Colonic mucosa (tissue), 4 donors: ENCODE measurements around the gene TMEM63C. TPM values are rescaled to one million over a fixed set of nuclear protein-coding genes. Genes with fewer than 3 reads are reported as not detected.

Source experiments
- DNase-seq: peaks from one replicate; pipeline ENCODE4 v3.0.0-alpha.2; 2020
- H3K27ac ChIP-seq: fragments of 200-600 bp; one replicate; pipeline ENCODE4 v1.8.0; 2021
- H3K27me3 ChIP-seq: fragments of 200-600 bp; one replicate; pipeline ENCODE4 v1.8.0; 2021
- H3K36me3 ChIP-seq: fragments of 200-600 bp; one replicate; pipeline ENCODE4 v1.8.0; 2021
- H3K4me1 ChIP-seq: fragments of 200-600 bp; one replicate; pipeline ENCODE4 v1.8.0; 2021; ENCODE audit warnings: mild to moderate bottlenecking
- H3K4me3 ChIP-seq: fragments of 200-600 bp; one replicate; pipeline ENCODE4 v1.8.0; 2021
- H3K9ac ChIP-seq, 2 donors: one replicate each; pipeline ENCODE4 v1.7.0; 2013; ENCODE audit warnings: control low read depth in 2 of 2, low read depth in 2 of 2, low read length in 2 of 2
- H3K9me3 ChIP-seq: fragments of 200-600 bp; one replicate; pipeline ENCODE4 v1.8.0; 2021
- intact Hi-C: fragments of 100-400 bp; cut with DNase I; formaldehyde crosslinking; loops from one replicate; pipeline ENCODE4 v1.14.1; 2022
- total RNA-seq, 2 donors: library from RNA; stranded (reverse); fragmentation: NEBNext Ultra II Directional in 1 of 2; extraction: Animal tissue kit (Norgen Biotek cat#: 25700) in 1 of 2; gene quantifications; one replicate each; pipeline ENCODE4 v1.2.1, GENCODE V29; 2021
- TF ChIP-seq, protein P1 (sequence below): fragments of 200-600 bp; IDR thresholded peaks from one replicate; pipeline ENCODE4 v1.8.0; 2022; ENCODE audit warnings: antibody characterized with exemption, mild to moderate bottlenecking
- donor health status: healthy.
- donor health status: DM: no; HTN: no; CAD: no.
- donor health status: DM: no; HTN: no; CAD: no.

TMEM63C gene
- total RNA-seq, 2 donors from 2014 or later: 5.9 to 13.2 TPM

DNA sequence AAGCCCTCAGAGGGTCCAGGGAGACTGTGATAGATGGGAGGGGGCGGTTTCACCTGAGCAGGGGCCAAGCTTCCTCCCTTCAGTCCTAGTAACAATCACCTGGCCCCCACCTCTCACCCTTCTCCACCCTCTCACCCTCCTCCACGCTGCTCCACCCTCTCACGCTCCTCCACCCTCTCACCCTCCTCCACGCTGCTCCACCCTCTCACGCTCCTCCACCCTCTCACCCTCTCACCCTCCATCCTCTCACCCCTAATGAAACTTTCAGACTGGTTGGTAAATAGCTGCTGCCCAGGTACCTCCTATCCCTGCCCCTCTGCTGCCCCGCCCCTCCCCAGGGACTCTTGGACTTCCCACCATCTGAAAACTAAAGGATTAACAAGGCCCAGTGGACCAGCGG lies 55.2 kb downstream of the TMEM63C start:
- Histone ChIP-seq H3K9ac (no peak overlapping the region), H3K36me3 (no peaks in the 10 kb centered on the region), H3K27ac (no peak overlapping the region), H3K4me3 (no peak overlapping the region), H3K4me1 (no peaks in the 10 kb centered on the region), H3K9me3 (no peaks in the 10 kb centered on the region), H3K27me3 (no peaks in the 10 kb centered on the region)
- no peak for DNase-seq
- TF ChIP-seq, protein P1, sequence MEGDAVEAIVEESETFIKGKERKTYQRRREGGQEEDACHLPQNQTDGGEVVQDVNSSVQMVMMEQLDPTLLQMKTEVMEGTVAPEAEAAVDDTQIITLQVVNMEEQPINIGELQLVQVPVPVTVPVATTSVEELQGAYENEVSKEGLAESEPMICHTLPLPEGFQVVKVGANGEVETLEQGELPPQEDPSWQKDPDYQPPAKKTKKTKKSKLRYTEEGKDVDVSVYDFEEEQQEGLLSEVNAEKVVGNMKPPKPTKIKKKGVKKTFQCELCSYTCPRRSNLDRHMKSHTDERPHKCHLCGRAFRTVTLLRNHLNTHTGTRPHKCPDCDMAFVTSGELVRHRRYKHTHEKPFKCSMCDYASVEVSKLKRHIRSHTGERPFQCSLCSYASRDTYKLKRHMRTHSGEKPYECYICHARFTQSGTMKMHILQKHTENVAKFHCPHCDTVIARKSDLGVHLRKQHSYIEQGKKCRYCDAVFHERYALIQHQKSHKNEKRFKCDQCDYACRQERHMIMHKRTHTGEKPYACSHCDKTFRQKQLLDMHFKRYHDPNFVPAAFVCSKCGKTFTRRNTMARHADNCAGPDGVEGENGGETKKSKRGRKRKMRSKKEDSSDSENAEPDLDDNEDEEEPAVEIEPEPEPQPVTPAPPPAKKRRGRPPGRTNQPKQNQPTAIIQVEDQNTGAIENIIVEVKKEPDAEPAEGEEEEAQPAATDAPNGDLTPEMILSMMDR: no peak
- intact Hi-C loops: no loop called here

GRCh38 chr14:77238356-77238755 lies 56.8 kb downstream of the TMEM63C start:
- H3K4me3 ChIP-seq: no peak overlapping the region
- H3K27me3 ChIP-seq: no peaks in the 10 kb centered on the region
- no peaks in the 10 kb centered on the region for H3K36me3 ChIP-seq
- TF ChIP-seq, protein P1: no peak
- H3K4me1 ChIP-seq: no peaks in the 10 kb centered on the region
- no peak for DNase-seq
- intact Hi-C loops: no loop called here
- no peaks in the 10 kb centered on the region for H3K9me3 ChIP-seq
- no peak overlapping the region for H3K9ac ChIP-seq
- H3K27ac ChIP-seq: no peak overlapping the region

DNA sequence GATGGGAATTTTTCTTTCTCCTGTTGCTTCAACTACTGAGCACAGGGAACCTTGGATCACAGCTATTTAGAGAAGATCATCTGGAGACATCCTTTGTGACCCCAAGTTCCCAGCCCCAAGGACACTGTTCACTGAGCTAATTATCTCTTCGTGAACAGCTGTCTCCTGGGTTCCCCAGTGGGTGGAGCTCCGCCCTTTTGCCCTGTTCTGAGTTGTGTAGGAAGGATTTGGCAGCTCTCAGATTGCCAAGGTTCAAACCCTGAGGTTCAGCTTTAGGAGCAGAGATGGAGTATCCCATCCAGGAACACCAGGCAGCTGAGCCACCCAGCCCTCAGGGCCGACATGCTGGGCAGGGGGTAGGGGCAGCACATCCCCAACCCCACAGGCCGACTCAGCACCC lies 57.4 kb downstream of the TMEM63C start:
- TF ChIP-seq, protein P1: no peak
- DNase-seq: no peak
- H3K9me3 ChIP-seq: no peaks in the 10 kb centered on the region
- no peak overlapping the region for H3K4me3 ChIP-seq
- no peaks in the 10 kb centered on the region for H3K27me3 ChIP-seq
- H3K27ac ChIP-seq: no peak overlapping the region
- no peaks in the 10 kb centered on the region for H3K4me1 ChIP-seq
- intact Hi-C loops: no loop called here
- no peak overlapping the region for H3K9ac ChIP-seq
- H3K36me3 ChIP-seq: no peaks in the 10 kb centered on the region

DNA sequence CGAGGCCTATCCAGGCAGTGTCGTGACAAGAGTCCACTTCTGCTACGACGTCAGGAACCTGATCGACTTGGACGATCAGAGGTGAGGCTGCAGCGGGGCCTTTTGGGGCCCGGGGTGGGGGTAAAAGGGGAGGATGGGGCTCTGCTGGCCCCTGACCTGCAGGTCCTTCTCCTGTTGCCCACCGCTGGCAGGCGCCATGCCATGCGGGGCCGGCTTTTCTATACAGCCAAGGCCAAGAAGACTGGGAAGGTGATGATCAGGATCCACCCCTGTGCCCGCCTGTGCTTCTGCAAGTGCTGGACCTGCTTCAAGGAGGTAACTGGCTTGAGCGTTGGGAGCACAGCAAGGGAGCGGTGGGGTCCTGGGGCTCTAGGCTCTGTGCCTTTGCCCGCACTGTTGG lies 57.8 kb downstream of the TMEM63C start:
- intact Hi-C loops: no loop called here
- TF ChIP-seq, protein P1: no peak

DNA sequence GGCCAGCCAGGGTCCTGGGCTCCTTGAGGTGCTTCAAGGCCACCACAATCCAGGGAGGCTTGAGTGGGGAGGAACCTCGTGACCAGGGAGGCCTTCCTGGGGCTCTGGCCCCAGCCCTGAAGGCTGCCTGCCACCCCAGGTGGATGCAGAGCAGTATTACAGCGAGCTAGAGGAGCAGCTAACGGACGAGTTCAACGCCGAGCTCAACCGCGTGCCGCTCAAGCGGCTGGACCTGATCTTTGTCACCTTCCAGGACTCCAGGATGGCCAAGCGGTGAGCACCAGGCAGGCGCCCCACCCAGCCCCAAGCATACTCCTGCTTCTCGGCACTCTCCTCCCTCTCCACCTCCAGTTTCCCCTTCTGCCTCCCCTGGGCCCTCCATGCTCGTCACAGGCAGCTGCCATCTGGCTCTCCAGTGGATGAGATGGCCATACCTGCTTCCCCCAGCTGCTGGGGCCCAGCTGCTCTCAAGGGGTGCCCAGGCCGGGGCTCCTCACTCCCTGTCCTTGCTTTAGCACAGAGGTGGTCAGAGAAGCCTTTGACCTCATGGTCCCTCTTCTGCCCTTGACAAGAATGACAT lies 58.8 kb downstream of the TMEM63C start:
- H3K27me3 ChIP-seq: no peaks in the 10 kb centered on the region
- no peak for DNase-seq
- H3K36me3 ChIP-seq: no peaks in the 10 kb centered on the region
- H3K4me3 ChIP-seq: no peak overlapping the region
- no peaks in the 10 kb centered on the region for H3K9me3 ChIP-seq
- TF ChIP-seq, protein P1: no peak
- intact Hi-C loops: no loop called here
- no peaks in the 10 kb centered on the region for H3K4me1 ChIP-seq
- no peak overlapping the region for H3K27ac ChIP-seq
- no peak overlapping the region for H3K9ac ChIP-seq

More for the DNA sequence above, 57.8 kb downstream of the TMEM63C start:
- Histone ChIP-seq H3K9me3 (no peaks in the 10 kb centered on the region), H3K4me1 (no peaks in the 10 kb centered on the region), H3K36me3 (no peaks in the 10 kb centered on the region), H3K9ac (no peak overlapping the region), H3K27me3 (no peaks in the 10 kb centered on the region), H3K27ac (no peak overlapping the region), H3K4me3 (no peak overlapping the region)
- no peak for DNase-seq
